Activated CD8-positive, alpha-beta memory T cell treated with anti-CD3 and anti-CD28 coated beads for 48 hours (primary cell): ENCODE results near the gene RAF1.
"Not testable (repeated sequence)": the region's sequence is repeated elsewhere in the genome, so short reads cannot be mapped to it uniquely, and the experiment has no call there.

Experiments used
- DNase-seq, 3 experiments: peaks; one replicate each; pipeline ENCODE4 v3.0.0-alpha.2; 2020; ENCODE audit warnings: low read depth in 2 of 3, low spot score in 2 of 3

Gene RAF1

GRCh38 chr3:12643010-12643380 lies 20.9 kb downstream of the RAF1 start:
- DNase-seq: no peak

- DNase-seq: not testable (repeated sequence)
These were observed 23.1 kb downstream of the RAF1 start for GRCh38 chr3:12640853-12641252.

- DNase-seq: no peak
These were observed 25.8 kb downstream of the RAF1 start for GRCh38 chr3:12638105-12638504.

GRCh38 chr3:12633108-12633507 lies 30.8 kb downstream of the RAF1 start:
- DNase-seq: no peak

GRCh38 chr3:12632523-12632922 lies 31.4 kb downstream of the RAF1 start:
- no peak for DNase-seq

- DNase-seq: not testable (repeated sequence)
These were observed 33.1 kb downstream of the RAF1 start for GRCh38 chr3:12630843-12631242.

GRCh38 chr3:12630292-12630691 lies 33.6 kb downstream of the RAF1 start:
- DNase-seq: no peak

- no peak for DNase-seq
These were observed 34.4 kb downstream of the RAF1 start for GRCh38 chr3:12629560-12629959.

GRCh38 chr3:12628813-12629212 lies 35.1 kb downstream of the RAF1 start:
- DNase-seq: no peak

- no peak for DNase-seq
These were observed 36.5 kb downstream of the RAF1 start for GRCh38 chr3:12627370-12627769.

GRCh38 chr3:12624964-12625363 lies 39.0 kb downstream of the RAF1 start:
- DNase-seq: not testable (repeated sequence)

- no peak for DNase-seq
These were observed 39.9 kb downstream of the RAF1 start for GRCh38 chr3:12624056-12624455.

- DNase-seq: no peak
These were observed 41.6 kb downstream of the RAF1 start for GRCh38 chr3:12622335-12622734.

GRCh38 chr3:12620729-12621128 lies 43.2 kb downstream of the RAF1 start:
- DNase-seq: no peak

- DNase-seq: no peak
These were observed 43.6 kb downstream of the RAF1 start for GRCh38 chr3:12620305-12620704.

- no peak for DNase-seq
These were observed 45.5 kb downstream of the RAF1 start for GRCh38 chr3:12618426-12618825.

- DNase-seq: no peak
These were observed 48.7 kb downstream of the RAF1 start for GRCh38 chr3:12615266-12615665.

GRCh38 chr3:12613250-12613649 lies 50.7 kb downstream of the RAF1 start:
- no peak for DNase-seq

- no peak for DNase-seq
These were observed 51.2 kb downstream of the RAF1 start for GRCh38 chr3:12612514-12613226.

GRCh38 chr3:12611117-12611516 lies 52.8 kb downstream of the RAF1 start:
- DNase-seq: no peak

- no peak for DNase-seq
These were observed 55.5 kb downstream of the RAF1 start for GRCh38 chr3:12608376-12608775.

- DNase-seq: no peak
These were observed 59.9 kb downstream of the RAF1 start for GRCh38 chr3:12603969-12604368.

- no peak for DNase-seq
These were observed 62.8 kb downstream of the RAF1 start for GRCh38 chr3:12601072-12601471.
